ENCODE measurements around the gene TMEM161B.
"Not testable (repeated sequence)": the region's sequence is repeated elsewhere in the genome, so short reads cannot be mapped to it uniquely, and the experiment has no call there.

Gene TMEM161B

DNA sequence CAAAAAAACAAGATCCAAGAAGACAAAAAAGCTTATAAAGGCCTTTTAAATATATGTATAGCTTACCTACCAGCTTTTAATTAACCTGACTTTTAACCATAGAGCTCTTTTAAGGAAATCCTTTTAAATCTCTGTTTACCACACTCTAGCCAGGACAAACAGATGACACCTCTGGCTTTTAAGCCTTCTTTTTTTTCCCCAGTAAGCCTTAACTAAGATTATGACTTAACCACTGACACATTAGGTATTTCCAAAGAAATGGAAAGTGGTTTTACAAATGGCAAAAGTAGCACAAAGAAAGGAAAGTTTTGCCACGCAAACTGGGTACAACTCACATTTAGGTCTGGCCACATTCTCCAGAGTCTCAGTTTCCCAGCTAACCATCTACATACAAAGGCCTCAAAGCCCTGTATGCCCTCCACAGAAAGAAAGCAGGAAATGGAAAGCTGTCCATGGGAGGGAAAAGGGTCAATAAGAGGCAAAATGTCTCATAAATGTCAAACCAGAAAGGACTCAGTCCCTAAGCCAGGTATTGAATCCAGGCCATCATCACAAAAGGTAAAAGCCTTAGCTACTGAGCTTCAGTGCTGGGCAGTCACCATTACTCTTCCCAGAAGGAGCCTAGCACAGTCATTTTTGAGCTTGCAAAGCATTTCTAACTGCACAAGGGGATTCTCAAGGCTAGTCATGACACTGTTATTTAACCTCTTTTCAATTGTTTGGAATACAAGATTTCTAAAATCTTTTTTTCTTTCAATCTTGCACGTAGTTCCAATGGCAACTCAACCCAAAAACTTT is 19.7 kb downstream of the TMEM161B start:
- DNase-seq = no peak

DNA sequence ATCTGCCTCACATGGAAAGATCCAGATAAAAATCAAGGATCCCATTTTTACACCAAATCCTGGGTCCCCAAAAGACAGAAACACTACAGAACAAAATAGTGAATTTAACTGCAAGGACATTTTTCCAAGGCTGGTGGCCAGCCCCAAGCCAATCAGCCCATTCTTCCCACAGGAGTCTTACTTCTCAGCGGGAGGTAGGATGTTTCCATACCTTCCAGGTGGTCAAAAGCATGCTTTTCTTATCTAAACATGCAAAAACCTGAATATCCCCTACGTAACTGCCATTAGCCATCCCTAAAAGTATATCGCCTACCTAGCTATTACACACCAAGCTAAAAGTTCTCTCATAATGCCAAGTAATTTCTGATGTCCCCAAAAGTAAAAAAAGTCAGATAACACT is 20.6 kb downstream of the TMEM161B start:
- DNase-seq = no peak

GRCh38 chr5:88245893-88246244 is 22.8 kb downstream of the TMEM161B start:
- DNase-seq = peak; percentile 18

GRCh38 chr5:88245241-88245892 is 23.3 kb downstream of the TMEM161B start:
- DNase-seq = no peak

- DNase-seq = peak; percentile 4
Measured at GRCh38 chr5:88244686-88245085, 24.0 kb downstream of the TMEM161B start.

GRCh38 chr5:88243493-88243892 is 25.2 kb downstream of the TMEM161B start:
- DNase-seq = not testable (repeated sequence)

DNA sequence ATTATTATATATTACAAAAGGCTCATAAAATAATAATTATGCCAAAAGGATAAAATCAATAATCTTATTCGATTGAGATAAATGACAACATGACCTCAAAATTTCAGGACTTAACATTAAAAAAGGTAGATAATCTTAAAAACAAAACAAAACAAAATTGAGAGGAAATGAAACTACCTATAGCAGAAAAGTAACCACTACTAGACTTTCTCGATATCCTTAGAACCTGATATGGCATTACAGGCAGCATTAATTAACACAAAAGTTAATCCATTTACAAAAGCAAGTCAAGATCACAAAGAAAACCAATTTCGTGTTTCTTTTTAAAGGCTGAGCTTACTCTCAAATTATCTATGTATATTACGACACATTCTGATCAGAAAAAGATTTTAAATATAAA is 29.9 kb downstream of the TMEM161B start:
- no peak for DNase-seq

GRCh38 chr5:88236866-88237642 is 31.6 kb downstream of the TMEM161B start:
- DNase-seq = no peak

DNA sequence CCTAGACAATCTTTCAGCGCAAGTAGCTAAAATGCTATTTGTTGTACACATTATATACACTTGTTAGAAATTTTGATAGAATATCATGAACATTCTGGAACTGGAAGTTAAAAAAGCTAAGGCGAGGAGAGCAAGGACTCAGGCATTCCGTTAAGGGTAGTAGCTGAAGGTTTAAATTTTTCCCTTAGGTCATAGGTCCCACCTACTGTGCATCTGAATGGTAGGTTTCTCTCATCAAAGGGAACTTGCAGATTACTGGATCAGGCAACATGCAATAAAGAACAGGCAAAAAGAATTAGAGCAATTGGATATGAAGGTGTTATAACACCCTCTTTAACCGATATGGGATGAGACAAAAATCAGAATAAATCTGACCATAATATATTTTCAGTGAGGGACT is 32.8 kb downstream of the TMEM161B start:
- DNase-seq = no peak

GRCh38 chr5:88235346-88235745 is 33.3 kb downstream of the TMEM161B start:
- no peak for DNase-seq

DNA sequence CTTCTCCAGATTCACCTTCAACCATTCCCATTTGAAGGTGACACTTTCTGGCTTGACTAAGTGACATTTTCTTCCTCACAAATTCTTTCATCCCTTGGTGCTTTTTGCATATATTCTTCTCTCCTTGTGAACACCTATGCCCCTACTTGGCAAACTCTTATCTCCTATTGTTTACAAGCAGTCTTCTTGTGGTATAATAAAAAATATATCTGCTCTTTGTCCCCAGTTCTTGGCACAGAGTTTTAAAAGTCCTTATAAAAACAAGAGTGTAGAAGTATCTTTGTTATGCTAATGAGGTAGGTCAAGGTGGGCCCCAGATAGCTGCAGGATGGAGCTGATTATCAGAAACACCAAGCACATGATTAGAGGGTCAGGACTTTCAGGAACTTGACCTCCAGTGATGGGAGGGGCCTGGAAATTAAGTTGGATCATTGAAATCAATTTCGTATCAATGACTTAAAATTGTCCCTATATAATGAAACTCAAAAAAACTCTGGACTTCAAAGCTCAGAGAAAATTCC is 38.0 kb downstream of the TMEM161B start:
- no peak for DNase-seq

- no peak for DNase-seq
Measured at GRCh38 chr5:88226881-88227450, 41.7 kb downstream of the TMEM161B start.

DNA sequence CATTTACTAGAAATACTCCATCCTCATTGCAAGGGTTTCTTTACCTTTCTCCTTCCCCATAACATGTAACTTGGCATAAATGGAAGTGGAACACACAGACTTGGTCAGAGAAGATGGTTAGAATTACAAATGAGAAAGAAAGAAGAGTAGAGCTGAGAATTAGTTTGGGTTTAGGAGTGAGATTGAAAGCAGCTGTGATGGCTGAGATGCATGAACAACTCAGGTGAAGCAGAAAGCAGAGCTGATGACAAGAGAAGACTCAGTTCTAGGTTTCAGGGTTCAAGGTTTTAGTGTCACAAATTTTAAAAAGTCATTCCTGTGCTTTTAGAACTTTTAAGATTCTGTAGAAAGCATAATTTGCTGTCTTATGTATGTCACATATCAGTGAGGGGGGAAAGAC is 54.0 kb downstream of the TMEM161B start:
- no peak for DNase-seq

DNA sequence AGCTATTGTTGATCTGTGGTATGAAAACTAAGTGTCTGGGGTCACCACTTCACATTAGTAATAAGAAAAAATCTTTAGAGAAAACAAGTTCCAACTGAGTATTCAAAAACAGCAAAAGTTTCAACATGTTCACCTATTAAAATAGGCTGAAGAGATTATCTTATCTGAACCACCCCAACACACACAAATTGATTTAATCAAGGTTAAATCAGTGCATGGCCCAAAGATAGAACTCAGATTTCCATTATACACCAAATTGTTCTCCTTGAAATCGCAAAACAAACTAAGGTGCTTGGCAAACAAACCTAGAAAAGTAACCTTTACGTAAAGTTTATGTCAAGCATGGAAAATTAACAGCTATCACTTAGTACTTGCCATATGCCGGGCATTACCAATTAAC is 61.1 kb downstream of the TMEM161B start:
- DNase-seq = no peak

DNA sequence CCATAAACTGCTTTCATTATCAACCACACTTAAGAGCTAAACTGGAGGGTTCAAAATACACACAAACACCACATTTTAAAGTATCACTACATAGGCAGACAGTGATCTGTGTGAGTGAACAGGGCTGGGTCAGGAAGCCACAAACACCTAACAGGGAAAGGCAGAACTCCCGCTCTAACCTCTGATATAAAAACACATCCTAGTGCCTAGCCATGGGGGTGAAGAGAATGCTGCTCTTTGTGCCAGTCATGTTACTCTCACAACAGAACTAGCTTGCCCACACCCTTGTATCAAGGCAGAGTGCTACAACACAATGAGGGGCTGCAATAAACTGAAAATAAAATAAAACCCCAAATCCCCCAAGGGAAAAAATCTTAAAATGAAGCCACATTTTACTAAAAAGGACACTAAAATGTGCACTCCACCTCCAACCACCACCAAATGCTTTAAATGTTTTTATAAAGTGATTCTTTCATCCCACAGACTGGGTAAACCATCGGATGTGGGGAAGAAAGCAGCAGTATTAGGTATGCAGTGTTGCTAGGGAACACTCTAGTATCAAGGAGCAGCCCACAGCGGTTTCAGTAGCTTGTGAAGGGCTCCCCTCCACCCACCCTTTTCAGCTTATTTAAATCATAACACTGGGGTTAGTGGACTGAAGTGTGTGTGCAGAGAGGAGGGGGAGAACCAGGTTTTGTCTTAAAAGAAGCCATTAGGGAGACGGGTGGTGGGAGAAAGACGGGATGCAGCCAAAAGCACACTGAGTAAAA is 64.5 kb downstream of the TMEM161B start:
- no peak for DNase-seq

GRCh38 chr5:88195636-88196035 is 73.0 kb downstream of the TMEM161B start:
- no peak for DNase-seq

- DNase-seq = no peak
Measured at GRCh38 chr5:88193896-88194295, 74.7 kb downstream of the TMEM161B start.

DNA sequence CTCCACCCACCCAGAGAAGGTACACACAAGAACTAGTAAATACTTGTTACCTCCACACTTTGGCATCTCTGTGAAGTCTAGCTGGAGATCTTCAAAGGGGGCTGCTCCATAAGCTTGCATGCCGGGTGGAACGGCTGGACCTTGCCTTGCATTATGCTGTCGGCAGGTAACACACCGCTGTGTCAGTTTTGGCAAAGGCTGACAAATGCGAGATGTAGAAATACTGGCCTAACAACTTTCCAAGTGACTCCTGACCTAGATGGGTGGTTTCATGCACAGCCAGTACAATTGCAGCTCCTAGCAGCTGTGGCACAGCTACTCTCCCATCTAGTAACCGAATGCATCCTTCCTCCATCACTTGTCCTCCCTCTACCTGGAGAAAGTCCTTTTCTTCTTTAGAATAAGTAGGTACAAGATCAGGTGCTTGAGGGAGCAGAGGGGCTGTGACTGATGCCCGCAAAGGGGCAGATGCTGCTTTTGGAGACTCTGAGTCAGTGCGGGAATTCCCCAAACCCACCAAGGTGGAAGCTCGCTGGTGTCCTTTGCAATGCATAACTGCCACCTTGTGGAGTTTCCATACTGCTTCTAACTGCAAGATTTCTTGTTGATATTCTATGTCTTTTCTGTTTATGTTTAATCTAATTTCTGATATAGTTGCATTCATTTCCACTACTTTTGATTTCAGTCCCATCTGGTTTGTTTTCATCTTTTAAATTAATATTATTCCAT is 78.4 kb downstream of the TMEM161B start:
- peak; percentile 27 for DNase-seq

GRCh38 chr5:88189484-88189883 is 79.2 kb downstream of the TMEM161B start:
- DNase-seq = not testable (repeated sequence)

DNA sequence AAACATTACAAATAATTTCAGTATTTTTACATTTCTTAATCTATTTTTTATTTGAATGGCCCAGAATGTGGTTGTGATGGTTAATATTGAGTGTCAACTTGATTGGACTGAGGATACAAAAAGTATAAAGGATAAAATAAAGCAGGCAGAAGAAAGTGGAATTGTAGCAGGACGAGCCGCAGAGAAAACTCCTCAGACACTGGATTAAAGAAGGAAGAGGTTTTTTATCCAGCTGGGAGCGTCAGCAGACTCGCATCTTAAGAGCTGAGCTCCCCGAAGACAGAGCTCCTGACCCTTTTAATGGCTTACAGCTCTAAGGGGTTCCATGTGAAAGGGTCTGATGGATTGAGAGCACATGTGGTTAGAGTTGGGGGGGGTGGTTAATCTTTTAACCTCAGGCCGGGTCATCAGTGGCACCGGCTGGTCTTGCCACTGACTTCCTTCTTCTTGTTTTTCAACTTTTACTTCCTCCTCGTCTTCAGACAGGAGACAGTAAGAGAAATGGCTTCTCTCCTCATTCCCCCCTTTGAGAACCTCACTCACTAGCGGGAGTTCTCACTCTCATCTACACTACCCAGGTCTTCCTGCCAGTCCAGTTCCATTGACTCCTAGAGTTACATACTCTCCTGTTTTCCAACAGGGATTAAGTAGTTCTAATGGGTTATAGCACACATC is 80.0 kb downstream of the TMEM161B start:
- DNase-seq = peak; percentile 53

GRCh38 chr5:88183255-88183654 is 85.4 kb downstream of the TMEM161B start:
- no peak for DNase-seq
